Measurements from ENCODE around the gene NFKB2.

Gene NFKB2

DNA sequence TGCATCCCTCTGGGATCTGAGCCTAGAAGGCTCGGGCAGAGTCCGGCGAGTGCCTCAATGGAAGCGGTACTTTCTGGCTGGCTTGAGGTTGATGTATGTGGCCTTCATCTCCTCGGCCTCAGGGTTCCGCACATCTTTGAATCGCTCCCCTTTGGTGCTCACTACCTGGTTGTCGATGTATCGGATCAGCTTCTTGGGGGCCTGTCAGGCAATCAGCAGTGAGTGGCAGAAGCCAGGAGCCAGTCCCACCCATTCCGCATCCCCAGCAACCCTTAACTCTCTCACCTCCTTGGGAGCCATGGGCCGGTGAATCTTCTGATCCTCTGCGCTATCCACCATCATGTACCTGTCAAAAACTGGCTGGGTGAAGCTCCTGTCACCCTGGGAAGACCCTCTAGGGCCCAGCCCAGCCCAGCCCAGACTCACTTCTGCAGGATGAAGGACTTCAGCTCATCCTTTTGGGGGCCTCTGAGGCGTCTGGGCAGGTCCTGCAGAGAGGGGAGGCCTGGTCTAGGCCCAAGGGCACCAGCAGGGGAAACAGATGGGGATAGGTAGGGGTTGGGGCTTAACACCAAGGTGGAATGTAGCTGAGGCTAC is 28.0 kb downstream of the NFKB2 start:
- DNase-seq = no peak

GRCh38 chr10:102424145-102424544 is 28.6 kb downstream of the NFKB2 start:
- no peak for DNase-seq

GRCh38 chr10:102424916-102425315 is 29.4 kb downstream of the NFKB2 start:
- no peak for DNase-seq

DNA sequence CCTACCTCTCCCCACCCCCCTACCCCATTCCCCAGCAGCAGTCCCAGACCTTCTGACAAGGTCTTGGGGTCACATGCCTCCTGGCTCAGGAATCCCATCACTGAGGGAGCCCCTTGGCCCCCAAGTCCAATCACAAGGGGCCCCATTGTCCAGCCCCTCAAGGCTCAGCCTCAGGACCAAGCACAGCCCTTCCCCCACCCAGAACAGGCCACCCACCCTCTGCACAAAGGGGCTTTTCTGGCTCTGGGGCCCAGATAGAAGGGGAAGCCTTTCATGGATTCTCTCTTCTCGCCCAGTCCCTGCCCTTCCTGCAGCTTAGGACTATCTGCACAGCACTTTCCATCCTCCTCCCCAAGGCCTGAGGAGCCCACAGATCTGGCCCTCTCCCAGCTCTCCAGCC is 29.9 kb downstream of the NFKB2 start:
- DNase-seq = no peak

GRCh38 chr10:102426803-102427287 is 31.3 kb downstream of the NFKB2 start:
- no peak for DNase-seq

GRCh38 chr10:102429468-102429867 is 34.0 kb downstream of the NFKB2 start:
- DNase-seq = no peak

DNA sequence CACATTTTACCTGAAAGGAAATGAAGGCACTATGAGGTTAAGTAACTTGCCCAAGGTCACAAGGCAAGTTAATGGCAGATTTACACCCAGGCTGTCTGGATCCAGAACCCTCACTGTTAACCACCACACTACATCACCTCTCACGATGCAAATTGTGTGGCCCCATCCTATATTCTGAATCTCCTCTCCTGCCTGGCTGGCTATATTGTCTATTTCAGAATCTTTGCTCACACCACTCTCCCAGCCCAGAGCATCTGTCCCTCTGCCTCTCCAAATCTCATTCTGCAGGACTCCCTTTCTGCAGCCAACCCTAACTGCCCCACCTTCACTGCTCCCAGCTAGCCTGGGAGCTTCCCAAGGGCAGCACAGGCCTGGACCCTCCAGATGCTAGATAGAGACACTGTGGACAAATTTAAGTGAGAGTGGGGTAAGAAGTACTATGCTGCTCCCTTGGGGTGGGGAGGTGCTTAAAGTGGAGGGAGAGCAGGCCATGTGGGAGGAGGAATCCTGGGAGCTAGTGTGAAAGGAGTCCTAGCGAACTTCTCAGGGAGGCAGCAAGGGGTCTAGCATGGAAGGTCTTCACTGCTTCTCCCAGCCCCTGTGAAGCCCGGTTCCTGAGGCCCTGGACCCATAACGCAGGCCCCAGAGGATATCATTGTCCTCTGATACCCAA is 36.1 kb downstream of the NFKB2 start:
- DNase-seq = no peak

- DNase-seq = peak; percentile 96
These were observed 36.9 kb downstream of the NFKB2 start, which contains the start of gene CUEDC2 for GRCh38 chr10:102432162-102432950. TSS of gene CUEDC2 (minus strand) at chr10:102432574. CDS start at chr10:102425188, 7,386 bp downstream.

DNA sequence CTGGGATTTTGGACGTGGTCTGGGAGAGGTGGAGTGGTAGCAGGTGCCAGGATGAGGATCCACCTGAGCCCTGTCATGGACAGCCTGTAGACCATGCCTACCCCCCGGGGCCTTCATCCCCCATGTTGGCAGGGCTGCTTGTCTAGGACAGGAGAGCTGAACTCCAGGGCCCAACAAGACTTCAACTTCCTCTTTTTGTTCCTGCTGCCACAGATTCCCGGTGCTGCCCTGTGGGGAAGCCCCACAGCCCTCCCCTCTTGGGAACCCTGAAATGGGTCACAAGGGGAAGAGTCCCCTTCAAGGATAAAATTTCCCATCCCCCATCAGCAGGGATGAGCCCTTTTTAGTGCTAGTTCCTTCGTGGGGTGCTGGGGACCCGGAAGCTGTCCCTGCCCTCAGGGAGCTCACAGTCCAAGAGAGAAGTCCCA is 38.1 kb downstream of the NFKB2 start:
- no peak for DNase-seq

DNA sequence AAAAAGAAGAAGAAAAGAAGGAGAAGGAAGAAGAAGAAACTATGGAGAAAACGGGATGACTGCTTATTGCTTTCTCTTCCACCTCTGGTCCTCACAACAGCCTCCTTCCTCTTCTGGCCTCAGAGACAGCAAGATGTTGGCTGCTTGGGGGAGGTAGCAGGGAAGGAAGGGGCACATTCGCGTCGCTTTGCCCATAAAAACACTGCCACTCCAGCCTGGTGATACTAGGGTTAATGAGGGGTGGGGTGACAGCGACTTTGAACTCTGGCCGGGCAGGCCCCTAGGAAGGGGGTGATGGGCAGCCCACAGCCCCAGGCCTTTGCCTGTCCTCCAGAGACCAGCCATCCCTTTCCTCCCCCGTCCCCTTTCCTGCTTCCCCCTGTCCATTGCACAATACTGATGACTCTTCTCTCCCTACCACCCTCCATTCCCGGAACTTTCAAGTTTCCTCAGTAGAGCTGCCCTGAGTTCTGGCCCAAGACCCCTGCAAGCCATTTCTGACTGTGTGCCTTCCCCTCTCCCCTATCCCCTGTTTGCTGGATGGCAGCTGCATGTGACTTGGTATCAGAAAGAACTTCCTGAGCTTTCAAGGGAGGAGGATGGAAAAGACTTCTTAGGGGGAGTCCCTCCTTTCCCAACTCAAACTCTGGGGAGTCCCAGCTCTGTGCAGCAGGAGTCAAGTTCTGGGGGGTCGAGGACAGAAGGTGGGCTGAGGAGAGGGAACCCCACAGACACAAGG is 39.1 kb downstream of the NFKB2 start:
- no peak for DNase-seq

- no peak for DNase-seq
These were observed 39.6 kb downstream of the NFKB2 start for GRCh38 chr10:102435133-102435497.

DNA sequence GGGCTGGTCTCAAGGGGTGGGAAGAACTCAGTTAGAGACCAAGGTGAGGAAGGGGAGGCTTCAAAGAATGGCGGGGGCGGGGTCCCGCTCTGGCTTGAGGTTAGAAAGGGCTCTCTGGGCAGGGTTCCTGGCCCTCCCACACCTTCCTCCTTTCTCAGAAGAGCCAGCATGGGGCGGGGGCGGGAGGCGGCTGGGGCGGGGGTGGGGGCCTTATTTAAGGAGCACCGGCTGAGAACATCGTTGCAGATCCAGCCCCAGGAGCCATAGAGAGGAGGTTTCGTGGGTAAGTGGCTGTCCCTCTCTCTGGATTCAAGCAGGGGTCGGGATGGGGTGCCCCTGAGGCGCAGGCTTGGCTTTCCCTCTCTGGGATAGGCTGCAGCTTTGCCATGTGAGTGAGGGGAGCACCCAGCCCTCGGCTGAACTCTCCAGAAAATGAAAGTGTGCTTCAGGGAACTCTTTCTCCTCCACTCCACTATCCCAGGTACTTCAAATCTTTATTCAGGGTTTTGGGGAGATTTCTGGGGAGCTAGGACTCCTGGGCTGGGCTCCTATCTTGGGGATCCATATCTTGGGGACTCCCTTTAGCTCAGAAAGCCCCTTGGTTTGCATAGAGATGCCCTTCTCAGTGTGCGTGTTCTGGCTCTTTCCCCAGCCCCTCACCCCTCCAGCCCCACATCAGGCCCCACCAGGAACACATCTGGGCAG is 40.2 kb downstream of the NFKB2 start:
- DNase-seq = peak; percentile 53

DNA sequence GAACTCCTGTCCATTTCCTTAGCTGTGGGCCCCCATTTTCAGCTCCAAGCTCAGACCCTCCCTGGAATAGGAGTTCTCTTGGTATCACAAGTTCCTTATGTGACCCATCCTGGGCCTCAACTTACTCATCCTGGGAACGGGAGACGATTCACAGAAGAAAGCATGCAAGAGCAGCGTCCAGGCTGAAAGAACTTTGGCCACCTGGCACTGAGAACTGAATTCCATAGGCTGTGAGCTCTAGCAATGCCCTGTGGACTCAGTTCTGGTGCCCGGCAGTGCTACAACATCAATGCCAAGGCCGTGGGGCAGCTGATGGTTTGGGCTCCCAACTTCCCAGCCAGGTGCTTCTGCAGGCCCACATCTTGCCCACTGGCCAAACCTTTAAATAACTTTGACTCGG is 40.8 kb downstream of the NFKB2 start:
- DNase-seq = no peak

DNA sequence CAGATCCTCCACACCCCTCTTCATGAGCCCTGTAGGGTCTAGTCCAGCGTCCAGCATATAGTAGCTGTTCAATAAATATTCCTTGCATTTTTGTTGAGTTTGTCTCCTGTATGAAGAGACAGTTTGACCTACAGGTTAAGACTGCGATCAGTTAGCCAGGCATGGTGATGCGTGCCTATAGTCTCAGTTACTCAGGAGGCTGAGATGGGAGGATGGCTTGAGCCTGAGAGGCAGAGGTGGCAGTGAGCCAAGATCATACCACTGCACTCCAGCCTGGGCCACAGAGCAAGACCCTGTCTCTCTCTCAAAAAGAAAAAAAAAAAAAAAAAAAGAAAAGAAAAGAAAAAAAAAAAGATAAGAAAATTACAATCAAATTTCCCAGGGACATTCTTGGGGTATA is 42.0 kb downstream of the NFKB2 start:
- no peak for DNase-seq

DNA sequence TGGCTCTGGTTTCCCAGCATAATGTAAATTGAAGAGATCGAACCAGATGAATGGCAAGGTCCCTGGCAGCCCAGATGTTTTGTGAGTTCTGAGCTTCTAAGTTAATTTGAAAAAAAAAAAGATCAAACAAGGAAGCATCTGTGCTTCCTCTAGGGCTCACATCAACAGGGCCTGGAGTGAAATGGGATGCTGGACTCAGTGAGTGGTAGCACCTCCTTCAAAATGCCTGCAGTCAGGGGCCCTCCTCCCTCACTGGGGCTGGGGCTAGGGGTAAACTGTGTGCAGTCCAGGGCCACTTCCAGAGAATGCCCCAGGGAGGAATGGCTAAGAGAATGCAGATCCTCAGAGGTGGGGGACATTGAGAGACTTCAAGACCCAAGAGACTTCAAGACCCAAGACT is 42.9 kb downstream of the NFKB2 start:
- DNase-seq = no peak

GRCh38 chr10:102444851-102445250 is 49.3 kb downstream of the NFKB2 start:
- DNase-seq = no peak

GRCh38 chr10:102449321-102450123 is 54.0 kb downstream of the NFKB2 start:
- peak; percentile 94 for DNase-seq

GRCh38 chr10:102450124-102450373 is 54.5 kb downstream of the NFKB2 start:
- DNase-seq = no peak

- peak; percentile 93 for DNase-seq
These were observed 55.0 kb downstream of the NFKB2 start for GRCh38 chr10:102450374-102451104.

- DNase-seq = no peak
These were observed 55.8 kb downstream of the NFKB2 start, which contains the start of gene C10orf95 for GRCh38 chr10:102451105-102451969. TSS of gene C10orf95 (minus strand) at chr10:102451543. CDS start at chr10:102451093, 450 bp downstream.
